ENCODE measurements around the gene FNIP2.

GRCh38 chr4:158934996-158935669 lies 166.3 kb downstream of the FNIP2 start:
- TF ChIP-seq, protein P1, sequence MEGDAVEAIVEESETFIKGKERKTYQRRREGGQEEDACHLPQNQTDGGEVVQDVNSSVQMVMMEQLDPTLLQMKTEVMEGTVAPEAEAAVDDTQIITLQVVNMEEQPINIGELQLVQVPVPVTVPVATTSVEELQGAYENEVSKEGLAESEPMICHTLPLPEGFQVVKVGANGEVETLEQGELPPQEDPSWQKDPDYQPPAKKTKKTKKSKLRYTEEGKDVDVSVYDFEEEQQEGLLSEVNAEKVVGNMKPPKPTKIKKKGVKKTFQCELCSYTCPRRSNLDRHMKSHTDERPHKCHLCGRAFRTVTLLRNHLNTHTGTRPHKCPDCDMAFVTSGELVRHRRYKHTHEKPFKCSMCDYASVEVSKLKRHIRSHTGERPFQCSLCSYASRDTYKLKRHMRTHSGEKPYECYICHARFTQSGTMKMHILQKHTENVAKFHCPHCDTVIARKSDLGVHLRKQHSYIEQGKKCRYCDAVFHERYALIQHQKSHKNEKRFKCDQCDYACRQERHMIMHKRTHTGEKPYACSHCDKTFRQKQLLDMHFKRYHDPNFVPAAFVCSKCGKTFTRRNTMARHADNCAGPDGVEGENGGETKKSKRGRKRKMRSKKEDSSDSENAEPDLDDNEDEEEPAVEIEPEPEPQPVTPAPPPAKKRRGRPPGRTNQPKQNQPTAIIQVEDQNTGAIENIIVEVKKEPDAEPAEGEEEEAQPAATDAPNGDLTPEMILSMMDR (conservative IDR thresholded peaks at IDR 0.05; ENCODE audit: low read length): no peak
- no peak for TF ChIP-seq EZH2phosphoT487 (IDR thresholded peaks at IDR 0.05; ENCODE audit: borderline replicate concordance)
